Measurements from ENCODE around the gene BRPF3. TPM values are rescaled to one million over a fixed set of nuclear protein-coding genes. Genes with fewer than 3 reads are reported as not detected.

The BRPF3 gene
- total RNA-seq = 10 to 100 TPM; 15.3 to 15.9 TPM

GRCh38 chr6:36196113-36196879 lies at the start of gene BRPF3:
Gene BRPF3 (plus strand): TSS chr6:36196744. CDS start chr6:36200323, 3,579 bp downstream.
- Mint-ChIP-seq H3K4me1 (ENCODE audit: low read depth) (peaks cover 35% of the 10 kb centered on the region), H3K9me3 (peaks cover 1% of the 10 kb centered on the region), H3K27me3 (ENCODE audit: low read depth) (no peaks in the 10 kb centered on the region), H3K4me3 (peak within 1 kb of the TSS; percentile 89), H3K36me3 (ENCODE audit: low read depth) (peaks cover 10% of the 10 kb centered on the region), H3K27ac (peak within 1 kb of the TSS; percentile 93)
- intact Hi-C loops (cut with micrococcal nuclease) = loop anchor here (1.0 to 5.0 kb wide), 5 partner anchors 65 to 161 kb away; no protein-coding TSS in a partner anchor
- CTCF ChIA-PET = interaction anchor here (0.9 to 1.0 kb wide), 2 partner anchors 73 to 101 kb away, joined by 4 to 5 read pairs; no protein-coding TSS in a partner anchor
- peak; percentile 79 for DNase-seq

- CTCF ChIA-PET = interaction anchor here (0.5 kb wide), 1 partner anchor 1549 kb away, joined by 3 read pairs; no protein-coding TSS in a partner anchor
- Mint-ChIP-seq H3K27ac (no peak overlapping the region), H3K4me1 (ENCODE audit: low read depth) (peaks cover 15% of the 10 kb centered on the region)
Observed at GRCh38 chr6:36147294-36147693, 49.2 kb upstream of the BRPF3 start.

GRCh38 chr6:36149476-36149875 lies 47.1 kb upstream of the BRPF3 start:
- H3K4me1 Mint-ChIP-seq (ENCODE audit: low read depth) = peaks cover 15% of the 10 kb centered on the region
- H3K36me3 Mint-ChIP-seq (ENCODE audit: low read depth) = no peaks in the 10 kb centered on the region
- DNase-seq = no peak
- no peak overlapping the region for H3K4me3 Mint-ChIP-seq
- intact Hi-C loops (cut with micrococcal nuclease) = no loop called here
- CTCF ChIA-PET = interaction anchor here (1.4 kb wide), 1 partner anchor 103 kb away, joined by 4 read pairs; no protein-coding TSS in a partner anchor
- no peaks in the 10 kb centered on the region for H3K27me3 Mint-ChIP-seq (ENCODE audit: low read depth)
- H3K27ac Mint-ChIP-seq = no peak overlapping the region
- H3K9me3 Mint-ChIP-seq = peaks cover 6% of the 10 kb centered on the region

More at GRCh38 chr6:36147294-36147693, 49.2 kb upstream of the BRPF3 start:
- H3K4me3 Mint-ChIP-seq = no peak overlapping the region
- intact Hi-C loops (cut with micrococcal nuclease) = no loop called here
- H3K9me3 Mint-ChIP-seq = peaks cover 6% of the 10 kb centered on the region
- H3K27me3 Mint-ChIP-seq (ENCODE audit: low read depth) = no peaks in the 10 kb centered on the region
- no peak for DNase-seq
- H3K36me3 Mint-ChIP-seq (ENCODE audit: low read depth) = peaks cover under 1% of the 10 kb centered on the region

GRCh38 chr6:36150283-36150682 lies 46.3 kb upstream of the BRPF3 start:
- Mint-ChIP-seq H3K9me3 (peaks cover 6% of the 10 kb centered on the region), H3K36me3 (ENCODE audit: low read depth) (no peaks in the 10 kb centered on the region), H3K4me3 (no peak overlapping the region), H3K27ac (no peak overlapping the region), H3K27me3 (ENCODE audit: low read depth) (no peaks in the 10 kb centered on the region), H3K4me1 (ENCODE audit: low read depth) (peaks cover 15% of the 10 kb centered on the region)
- intact Hi-C loops (cut with micrococcal nuclease) = no loop called here
- DNase-seq = no peak
- CTCF ChIA-PET = interaction anchor here (1.4 kb wide), 1 partner anchor 102 kb away, joined by 4 read pairs; no protein-coding TSS in a partner anchor

GRCh38 chr6:36154286-36154685 lies 42.3 kb upstream of the BRPF3 start:
- Mint-ChIP-seq H3K27me3 (ENCODE audit: low read depth) (no peaks in the 10 kb centered on the region), H3K4me1 (ENCODE audit: low read depth) (peaks cover 6% of the 10 kb centered on the region), H3K36me3 (ENCODE audit: low read depth) (peaks cover 8% of the 10 kb centered on the region), H3K9me3 (peaks cover 8% of the 10 kb centered on the region), H3K4me3 (no peak overlapping the region), H3K27ac (no peak overlapping the region)
- CTCF ChIA-PET = no interaction called here
- no peak for DNase-seq
- intact Hi-C loops (cut with micrococcal nuclease) = no loop called here

- Mint-ChIP-seq H3K9me3 (peaks cover 8% of the 10 kb centered on the region), H3K4me1 (ENCODE audit: low read depth) (peaks cover under 1% of the 10 kb centered on the region), H3K27ac (no peak overlapping the region), H3K36me3 (ENCODE audit: low read depth) (peaks cover 8% of the 10 kb centered on the region), H3K4me3 (no peak overlapping the region), H3K27me3 (ENCODE audit: low read depth) (no peaks in the 10 kb centered on the region)
- no peak for DNase-seq
- CTCF ChIA-PET = no interaction called here
- intact Hi-C loops (cut with micrococcal nuclease) = no loop called here
Observed at GRCh38 chr6:36155662-36156061, 40.9 kb upstream of the BRPF3 start.

GRCh38 chr6:36160147-36160760 lies 36.3 kb upstream of the BRPF3 start:
- CTCF ChIA-PET = no interaction called here
- intact Hi-C loops (cut with micrococcal nuclease) = no loop called here
- H3K9me3 Mint-ChIP-seq = peaks cover 8% of the 10 kb centered on the region
- H3K27ac Mint-ChIP-seq = no peak overlapping the region
- DNase-seq = no peak
- H3K36me3 Mint-ChIP-seq (ENCODE audit: low read depth) = peaks cover 8% of the 10 kb centered on the region
- H3K4me1 Mint-ChIP-seq (ENCODE audit: low read depth) = no peaks in the 10 kb centered on the region
- H3K4me3 Mint-ChIP-seq = no peak overlapping the region
- H3K27me3 Mint-ChIP-seq (ENCODE audit: low read depth) = no peaks in the 10 kb centered on the region

GRCh38 chr6:36169023-36170007 lies 27.2 kb upstream of the BRPF3 start:
- Mint-ChIP-seq H3K27ac (peak overlapping the region; percentile 38), H3K36me3 (ENCODE audit: low read depth) (peaks cover 2% of the 10 kb centered on the region), H3K9me3 (no peaks in the 10 kb centered on the region), H3K4me3 (no peak overlapping the region), H3K4me1 (ENCODE audit: low read depth) (peaks cover 25% of the 10 kb centered on the region), H3K27me3 (ENCODE audit: low read depth) (no peaks in the 10 kb centered on the region)
- intact Hi-C loops (cut with micrococcal nuclease) = loop anchor here (1.0 kb wide), 1 partner anchor 28 kb away; no protein-coding TSS in a partner anchor
- CTCF ChIA-PET = no interaction called here
- no peak for DNase-seq

- CTCF ChIA-PET = interaction anchor here (0.6 to 2.0 kb wide), 5 partner anchors 10 to 143 kb away, joined by 3 to 6 read pairs (median 3); partner anchors contain the start of gene MAPK14
- Mint-ChIP-seq H3K27ac (no peak overlapping the region), H3K4me1 (ENCODE audit: low read depth) (peaks cover 25% of the 10 kb centered on the region), H3K4me3 (no peak overlapping the region), H3K27me3 (ENCODE audit: low read depth) (no peaks in the 10 kb centered on the region), H3K36me3 (ENCODE audit: low read depth) (peaks cover 2% of the 10 kb centered on the region), H3K9me3 (no peaks in the 10 kb centered on the region)
- no peak for DNase-seq
- intact Hi-C loops (cut with micrococcal nuclease) = no loop called here
Observed at GRCh38 chr6:36170704-36171103, 25.8 kb upstream of the BRPF3 start.

GRCh38 chr6:36171573-36171972 lies 25.0 kb upstream of the BRPF3 start:
- no peak overlapping the region for H3K4me3 Mint-ChIP-seq
- DNase-seq = no peak
- H3K27ac Mint-ChIP-seq = no peak overlapping the region
- no peaks in the 10 kb centered on the region for H3K27me3 Mint-ChIP-seq (ENCODE audit: low read depth)
- intact Hi-C loops (cut with micrococcal nuclease) = no loop called here
- CTCF ChIA-PET = interaction anchor here (0.6 to 2.0 kb wide), 6 partner anchors 10 to 144 kb away, joined by 3 to 6 read pairs (median 3); partner anchors contain the start of gene MAPK14
- H3K9me3 Mint-ChIP-seq = no peaks in the 10 kb centered on the region
- peaks cover 27% of the 10 kb centered on the region for H3K4me1 Mint-ChIP-seq (ENCODE audit: low read depth)
- H3K36me3 Mint-ChIP-seq (ENCODE audit: low read depth) = peaks cover 2% of the 10 kb centered on the region

- peaks cover 25% of the 10 kb centered on the region for H3K36me3 Mint-ChIP-seq (ENCODE audit: low read depth)
- H3K27ac Mint-ChIP-seq = peak overlapping the region; percentile 20
- peaks cover 19% of the 10 kb centered on the region for H3K4me1 Mint-ChIP-seq (ENCODE audit: low read depth)
- H3K9me3 Mint-ChIP-seq = peaks cover 15% of the 10 kb centered on the region
- no peaks in the 10 kb centered on the region for H3K27me3 Mint-ChIP-seq (ENCODE audit: low read depth)
- DNase-seq = peak; percentile 64
- no peak overlapping the region for H3K4me3 Mint-ChIP-seq
- CTCF ChIA-PET = no interaction called here
- intact Hi-C loops (cut with micrococcal nuclease) = loop anchor here (2.0 kb wide), 1 partner anchor 46 kb away; the partner anchor contains the start of gene MAPK13
Observed at GRCh38 chr6:36177166-36177565, 19.4 kb upstream of the BRPF3 start.
